OCI-LY7 (cell line): ENCODE data around the gene SUPT20HL2.

Experiments
- CTCF ChIP-seq: fragments of 200-600 bp; sonication (generic); conservative IDR thresholded peaks from 2 replicates; pipeline ENCODE4 v1.5.1; 2014; ENCODE audit warnings: mild to moderate bottlenecking, antibody characterized with exemption, low read length, moderate library complexity, mixed read lengths
- EZH2phosphoT487 ChIP-seq: fragments of 200-600 bp; sonication (generic); IDR thresholded peaks from 2 replicates; pipeline ENCODE4 v1.6.1; 2018; ENCODE audit warnings: low read depth, borderline replicate concordance, mild to moderate bottlenecking, mixed run types, antibody characterized with exemption, low read length, moderate library complexity, mixed read lengths

- TF ChIP-seq CTCF (no peak), EZH2phosphoT487 (no peak)
These were observed 12.1 kb downstream of the SUPT20HL2 start for GRCh38 chrX:24301806-24302205.
